IMR-90 (cell line): Measurements from ENCODE around the gene KRTAP9-3. TPM values are rescaled to one million over a fixed set of nuclear protein-coding genes. Genes with fewer than 3 reads are reported as not detected.
"Not testable (repeated sequence)": the region's sequence is repeated elsewhere in the genome, so short reads cannot be mapped to it uniquely, and the experiment has no call there.

ENCODE experiments used
- ATAC-seq: fragments of 200-7000 bp; cut with Tn5 transposase; 2 replicates; pipeline ENCODE4 v1.9.1; 2020; ENCODE audit warnings: low read depth, mild to moderate bottlenecking, moderate library complexity
- BruUV-seq: library from RNA; stranded (reverse); fragments of 400-500 nt; replicated peaks from 2 replicates; lab custom pipeline; 2021; lab: Mats Ljungman, UMichigan
- CTCF ChIA-PET: fragments of 300-600 bp; formaldehyde crosslinking; extraction: SDS; loops from one replicate; lab custom pipeline; 2021; ENCODE audit warnings: antibody characterized with exemption; lab: Yijun Ruan, JAX
- POLR2A ChIA-PET: fragments of 300-600 bp; sonication (Branson Sonifier 250); formaldehyde crosslinking; loops from one replicate; lab custom pipeline; 2022; ENCODE audit warnings: antibody characterized with exemption; ENCODE audit not compliant: unreplicated experiment; lab: Charles Lee
- DNase-seq: peaks from one replicate; pipeline ENCODE4 v3.0.0; 2013
- H2AFZ ChIP-seq: replicated peaks from 2 replicates; pipeline ENCODE3; 2013; ENCODE audit warnings: low read length, mild to moderate bottlenecking; ENCODE audit not compliant: poor library complexity
- H2AK5ac ChIP-seq: 2 replicates; pipeline ENCODE4 v1.6.1; 2013; ENCODE audit warnings: low read depth, low read length, inconsistent platforms
- H2AK9ac ChIP-seq: replicated peaks from 2 replicates; pipeline ENCODE3; 2013; ENCODE audit warnings: mild to moderate bottlenecking, low read depth, low read length, moderate library complexity; ENCODE audit not compliant: poor library complexity
- H2BK120ac ChIP-seq: 2 replicates; pipeline ENCODE4 v1.6.1; 2013; ENCODE audit warnings: low read depth, low read length, inconsistent platforms
- H2BK15ac ChIP-seq: 3 replicates; pipeline ENCODE4 v1.6.1; 2013; ENCODE audit warnings: low read depth, low read length, inconsistent platforms
- H2BK20ac ChIP-seq: 2 replicates; pipeline ENCODE4 v1.6.1; 2013; ENCODE audit warnings: low read depth, mild to moderate bottlenecking, inconsistent platforms, low read length, moderate library complexity
- H2BK5ac ChIP-seq: 2 replicates; pipeline ENCODE4 v1.6.1; 2013; ENCODE audit warnings: mild to moderate bottlenecking, low read depth, low read length, inconsistent platforms; ENCODE audit not compliant: poor library complexity, severe bottlenecking
- H3K14ac ChIP-seq: replicated peaks from 2 replicates; pipeline ENCODE4 v1.6.1; 2013; ENCODE audit warnings: low read depth, low read length, inconsistent platforms
- H3K18ac ChIP-seq: 2 replicates; pipeline ENCODE4 v1.6.1; 2013; ENCODE audit warnings: low read depth, low read length, control low read depth
- H3K23ac ChIP-seq: 2 replicates; pipeline ENCODE4 v1.6.1; 2013; ENCODE audit warnings: low read depth, low read length, inconsistent platforms
- H3K27ac ChIP-seq: 2 replicates; pipeline ENCODE4 v1.5.1; 2013; ENCODE audit warnings: mild to moderate bottlenecking, control low read depth, low read length; ENCODE audit not compliant: insufficient read depth
- H3K27me3 ChIP-seq: 2 replicates; pipeline ENCODE4 v1.6.1; 2013; ENCODE audit warnings: low read length; ENCODE audit not compliant: control insufficient read depth, insufficient read depth
- H3K36me3 ChIP-seq: 2 replicates; pipeline ENCODE4 v1.6.1; 2013; ENCODE audit warnings: low read length, mixed read lengths; ENCODE audit not compliant: control insufficient read depth, insufficient read depth
- H3K4ac ChIP-seq: 2 replicates; pipeline ENCODE4 v1.6.1; 2013; ENCODE audit warnings: low read depth, low read length, inconsistent platforms
- H3K4me1 ChIP-seq: 2 replicates; pipeline ENCODE4 v1.6.1; 2013; ENCODE audit warnings: low read length, mixed read lengths; ENCODE audit not compliant: control insufficient read depth, insufficient read depth
- H3K4me2 ChIP-seq: 2 replicates; pipeline ENCODE4 v1.6.1; 2013; ENCODE audit warnings: low read depth, mild to moderate bottlenecking, control low read depth, low read length, moderate library complexity
- H3K4me3 ChIP-seq: 2 replicates; pipeline ENCODE4 v1.5.1; 2013; ENCODE audit warnings: low read depth, mild to moderate bottlenecking, control low read depth, low read length, moderate library complexity; ENCODE audit not compliant: insufficient read depth
- H3K56ac ChIP-seq: 2 replicates; pipeline ENCODE4 v1.6.1; 2013; ENCODE audit warnings: low read length, inconsistent platforms; ENCODE audit not compliant: insufficient read depth; ENCODE audit errors: extremely low read depth
- H3K79me1 ChIP-seq, 2 experiments: 2 replicates each; pipeline ENCODE4 v1.6.1; 2013; ENCODE audit warnings: low read length in 2 of 2, inconsistent platforms in 1 of 2, low read depth in 1 of 2
- H3K9ac ChIP-seq: 2 replicates; pipeline ENCODE4 v1.6.1; 2013; ENCODE audit warnings: low read depth, low read length, control low read depth
- H3K9me1 ChIP-seq: 2 replicates; pipeline ENCODE4 v1.6.1; 2013; ENCODE audit warnings: low read length, inconsistent platforms; ENCODE audit not compliant: insufficient read depth
- H3K9me3 ChIP-seq: 2 replicates; pipeline ENCODE4 v1.6.1; 2013; ENCODE audit warnings: low read length; ENCODE audit not compliant: control insufficient read depth, insufficient read depth
- H4K20me1 ChIP-seq: 2 replicates; pipeline ENCODE4 v1.6.1; 2013; ENCODE audit warnings: low read length, inconsistent platforms; ENCODE audit not compliant: insufficient read depth
- H4K5ac ChIP-seq: 2 replicates; pipeline ENCODE4 v1.6.1; 2013; ENCODE audit warnings: mild to moderate bottlenecking, low read depth, low read length, control low read depth
- H4K8ac ChIP-seq, 2 experiments: 2 replicates each; pipeline ENCODE4 v1.6.1; 2013; ENCODE audit warnings: low read depth in 2 of 2, low read length in 2 of 2, control low read depth in 1 of 2, inconsistent platforms in 1 of 2
- H4K91ac ChIP-seq: 2 replicates; pipeline ENCODE4 v1.6.1; 2013; ENCODE audit warnings: low read depth, low read length, inconsistent platforms; ENCODE audit not compliant: insufficient read depth
- WGBS, 2 experiments: methylation state at CpG; one replicate each; pipeline versions ENCODE4 v1.1.5 to v1.1.7; 2013; ENCODE audit warnings: missing lambda C conversion rate in 2 of 2; ENCODE audit not compliant: insufficient read length in 1 of 2; ENCODE audit errors: extremely low coverage in 2 of 2; 5-methylcytosine and 5-hydroxymethylcytosine counted together
- dilution Hi-C: fragments of 300-500 bp; cut with HindIII; formaldehyde crosslinking; loops from one replicate; pipeline ENCODE4 v1.14.3; 2018; ENCODE audit warnings: low sequenced_read_pairs; ENCODE audit not compliant: unreplicated experiment
- in situ Hi-C: fragments of 300-500 bp; cut with MboI; formaldehyde crosslinking; loops from 3 replicates; pipeline ENCODE4 v1.14.3; 2019; ENCODE audit warnings: low sequenced_read_pairs, inconsistent platforms, mixed read lengths
- intact Hi-C: fragments of 100-400 bp; cut with micrococcal nuclease; formaldehyde crosslinking; loops from 2 replicates; pipeline ENCODE4 v1.10.0; 2022
- polyA plus RNA-seq, 3 experiments: library from polyadenylated mRNA; depleted of rRNA; stranded (reverse); fragments of >200 nt; gene quantifications; 2 replicates each; pipeline ENCODE4 v1.2.3, GENCODE V29; 2012; ENCODE audit warnings: low replicate concordance in 1 of 3
- total RNA-seq: library from RNA; depleted of rRNA; stranded (reverse); fragments of >200 nt; gene quantifications from 2 replicates; pipeline ENCODE4 v1.2.3, GENCODE V29; 2012

KRTAP9-3 gene
- total and polyA plus RNA-seq, 2 of the 4 experiments (the other 2 are of a cell fraction): not detected

DNA sequence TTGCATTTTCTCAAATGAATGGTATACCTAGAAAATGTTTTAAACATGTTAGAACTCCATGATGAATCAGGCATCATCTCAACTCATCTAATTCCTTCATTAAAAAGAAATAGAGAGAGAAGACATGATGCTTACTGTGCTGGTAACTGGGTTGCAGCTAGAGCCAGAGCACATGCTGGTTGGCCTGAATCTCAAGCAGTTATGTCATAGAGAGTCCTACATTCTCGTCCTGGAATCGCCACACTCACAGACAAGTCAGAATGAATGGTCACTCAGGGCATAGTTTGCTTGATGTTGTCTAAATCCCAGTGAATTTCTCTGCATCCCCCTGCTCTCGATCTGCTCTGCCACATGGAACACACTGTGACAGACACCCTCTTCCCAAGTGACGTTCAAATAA is 4.9 kb downstream of the KRTAP9-3 start:
- H2AK9ac ChIP-seq, H3K9ac ChIP-seq, intact Hi-C loops, H2BK15ac ChIP-seq, H3K36me3 ChIP-seq, H4K20me1 ChIP-seq, POLR2A ChIA-PET, H3K4me3 ChIP-seq, H3K56ac ChIP-seq, H3K23ac ChIP-seq, H2BK120ac ChIP-seq, ATAC-seq, DNase-seq, H2AK5ac ChIP-seq, H2BK5ac ChIP-seq, H3K9me3 ChIP-seq, H4K8ac ChIP-seq, in situ Hi-C loops, H2AFZ ChIP-seq, H3K27me3 ChIP-seq, BruUV-seq, H3K4ac ChIP-seq, H3K4me2 ChIP-seq, H3K79me1 ChIP-seq, H3K27ac ChIP-seq, H2BK20ac ChIP-seq, H4K5ac ChIP-seq, H3K18ac ChIP-seq, H4K91ac ChIP-seq, H3K14ac ChIP-seq, H3K4me1 ChIP-seq, dilution Hi-C loops, H3K9me1 ChIP-seq, CTCF ChIA-PET: not testable (repeated sequence)
- no CpG with 5 or more reads among the region's 4 CpGs for WGBS, 2 experiments

- H3K18ac ChIP-seq, H3K27ac ChIP-seq, H3K9me1 ChIP-seq, H3K79me1 ChIP-seq, DNase-seq, H3K4ac ChIP-seq, H3K4me2 ChIP-seq, H4K5ac ChIP-seq, H3K36me3 ChIP-seq, H3K23ac ChIP-seq, POLR2A ChIA-PET, H3K14ac ChIP-seq, H2AK9ac ChIP-seq, H2BK20ac ChIP-seq, H2AFZ ChIP-seq, H4K91ac ChIP-seq, intact Hi-C loops, H2BK5ac ChIP-seq, dilution Hi-C loops, H2AK5ac ChIP-seq, H2BK15ac ChIP-seq, H3K4me1 ChIP-seq, H3K56ac ChIP-seq, H3K9me3 ChIP-seq, H2BK120ac ChIP-seq, ATAC-seq, in situ Hi-C loops, H3K9ac ChIP-seq, H4K20me1 ChIP-seq, BruUV-seq, H3K4me3 ChIP-seq, H3K27me3 ChIP-seq, H4K8ac ChIP-seq: not testable (repeated sequence)
- CTCF ChIA-PET: interaction anchor here (0.6 kb wide), 1 partner anchor 8 kb away, joined by 3 read pairs; no protein-coding TSS in a partner anchor
- no CpG with 5 or more reads among the region's 3 CpGs for WGBS, 2 experiments
Measured at GRCh38 chr17:41237949-41238437, 5.7 kb downstream of the KRTAP9-3 start, which contains the start of gene KRTAP9-8. Gene KRTAP9-8, plus strand, starts transcription at chr17:41237999. Its CDS starts 53 bp downstream, at chr17:41238052.
